ENCODE results near the gene MKS1.

Gene MKS1

DNA sequence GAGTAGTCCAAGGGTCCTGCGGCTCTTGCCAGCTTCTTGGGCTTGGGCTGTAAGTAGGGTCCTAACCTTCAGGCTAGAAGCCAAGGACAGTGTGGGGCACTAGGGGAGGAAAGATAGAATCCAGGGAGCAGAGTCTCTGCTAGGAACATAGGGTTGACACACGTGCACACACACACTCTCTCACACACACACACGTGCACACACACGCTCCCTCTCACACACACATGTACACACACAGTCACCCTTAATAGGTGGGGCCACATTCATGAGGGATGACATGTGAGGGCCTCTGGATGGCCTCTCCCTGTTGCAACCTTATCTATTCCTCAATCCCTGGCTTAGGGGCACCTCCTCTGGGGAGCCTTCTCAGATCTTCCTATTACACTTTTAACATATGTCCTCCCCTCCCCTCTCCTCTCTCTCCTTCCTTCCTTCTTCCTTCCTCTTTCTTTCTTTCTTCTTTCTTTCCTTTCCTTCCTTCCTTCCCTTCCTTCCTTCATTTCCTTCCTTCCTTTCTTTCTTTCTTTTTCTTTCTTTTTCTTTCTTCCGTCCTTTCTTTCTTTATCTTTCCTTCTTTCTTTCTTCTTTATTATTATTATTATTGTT is 23.4 kb downstream of the MKS1 start:
- DNase-seq: no peak

DNA sequence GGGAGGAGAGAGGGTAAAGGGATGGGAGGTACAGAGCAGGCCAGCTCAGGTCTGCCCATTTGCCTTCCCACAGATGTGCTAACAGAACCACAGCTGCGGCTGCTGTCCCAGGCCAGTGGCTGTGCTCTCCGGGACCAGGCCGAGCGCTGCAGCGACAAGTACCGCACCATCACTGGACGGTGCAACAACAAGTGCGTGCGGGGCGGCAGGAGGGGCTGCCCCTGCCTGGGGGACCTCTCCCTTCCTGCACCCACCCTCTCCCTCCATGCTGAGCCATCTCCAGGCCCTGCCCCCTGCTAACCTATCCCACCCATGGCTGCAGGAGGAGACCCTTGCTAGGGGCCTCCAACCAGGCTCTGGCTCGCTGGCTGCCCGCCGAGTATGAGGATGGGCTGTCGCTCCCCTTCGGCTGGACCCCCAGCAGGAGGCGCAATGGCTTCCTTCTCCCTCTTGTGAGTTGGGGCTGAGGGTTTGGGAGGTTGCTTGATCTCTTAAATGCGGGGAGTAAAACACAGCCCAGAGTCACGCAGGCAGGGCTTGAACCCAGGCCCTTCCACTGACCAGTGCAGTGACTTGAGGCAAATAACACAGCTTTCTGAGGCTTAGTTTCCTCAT is 25.3 kb downstream of the MKS1 start:
- no peak for DNase-seq

DNA sequence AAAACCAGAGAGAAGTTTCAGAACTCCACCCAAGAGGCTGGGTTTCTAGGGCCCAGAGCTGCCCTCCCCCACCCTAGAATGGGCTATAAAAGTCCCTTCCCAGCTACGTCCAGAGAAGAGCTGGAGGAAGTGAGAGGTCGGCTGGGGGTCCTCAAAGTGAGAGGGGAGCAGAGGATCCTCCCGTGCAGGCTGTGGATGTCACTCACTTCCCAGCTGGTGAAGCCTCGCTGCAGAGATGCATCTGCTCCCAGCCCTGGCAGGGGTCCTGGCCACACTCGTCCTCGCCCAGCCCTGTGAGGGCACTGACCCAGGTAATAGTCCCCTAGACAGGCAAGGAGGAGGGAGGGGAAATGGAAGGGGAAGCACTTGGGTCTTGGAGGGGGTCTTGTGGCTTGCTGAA is 26.4 kb downstream of the MKS1 start, which contains the start of gene EPX:
TSS of gene EPX (plus strand) at position 115 of the 400 bp plus-strand sequence. CDS start at position 236, 121 bp downstream.
- DNase-seq: no peak

DNA sequence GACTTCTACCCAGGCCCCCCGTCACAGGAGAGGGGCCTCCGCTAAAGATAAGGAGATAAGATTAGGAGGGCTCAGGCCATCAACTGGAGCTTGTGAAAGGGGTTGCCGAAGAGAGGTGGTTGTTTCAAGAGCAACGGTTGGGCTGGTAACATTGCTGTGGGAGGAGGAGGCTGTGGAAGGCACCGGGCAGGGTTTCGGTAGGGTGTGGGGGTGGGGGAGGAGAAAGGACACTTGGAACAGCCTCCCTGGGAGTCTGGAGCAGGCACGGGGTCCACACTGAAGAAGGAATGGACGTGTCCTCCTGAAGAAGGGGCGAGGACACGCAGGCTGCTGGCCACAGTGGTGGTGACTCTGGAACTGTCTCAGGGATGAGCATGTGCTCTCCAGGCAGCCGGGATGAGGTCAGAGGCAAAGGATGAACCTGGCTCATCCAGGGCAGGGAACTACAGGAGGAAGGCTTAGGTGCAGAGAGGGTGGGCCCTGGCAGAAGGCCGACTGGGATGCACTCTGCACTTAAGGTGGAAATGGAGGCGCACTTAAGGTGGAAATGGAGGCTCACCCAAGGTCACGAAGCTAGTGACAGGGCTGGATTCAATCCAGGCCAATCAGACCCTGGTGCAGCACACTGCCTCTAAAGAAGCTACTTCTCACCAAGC is 27.7 kb downstream of the MKS1 start:
- DNase-seq: no peak

DNA sequence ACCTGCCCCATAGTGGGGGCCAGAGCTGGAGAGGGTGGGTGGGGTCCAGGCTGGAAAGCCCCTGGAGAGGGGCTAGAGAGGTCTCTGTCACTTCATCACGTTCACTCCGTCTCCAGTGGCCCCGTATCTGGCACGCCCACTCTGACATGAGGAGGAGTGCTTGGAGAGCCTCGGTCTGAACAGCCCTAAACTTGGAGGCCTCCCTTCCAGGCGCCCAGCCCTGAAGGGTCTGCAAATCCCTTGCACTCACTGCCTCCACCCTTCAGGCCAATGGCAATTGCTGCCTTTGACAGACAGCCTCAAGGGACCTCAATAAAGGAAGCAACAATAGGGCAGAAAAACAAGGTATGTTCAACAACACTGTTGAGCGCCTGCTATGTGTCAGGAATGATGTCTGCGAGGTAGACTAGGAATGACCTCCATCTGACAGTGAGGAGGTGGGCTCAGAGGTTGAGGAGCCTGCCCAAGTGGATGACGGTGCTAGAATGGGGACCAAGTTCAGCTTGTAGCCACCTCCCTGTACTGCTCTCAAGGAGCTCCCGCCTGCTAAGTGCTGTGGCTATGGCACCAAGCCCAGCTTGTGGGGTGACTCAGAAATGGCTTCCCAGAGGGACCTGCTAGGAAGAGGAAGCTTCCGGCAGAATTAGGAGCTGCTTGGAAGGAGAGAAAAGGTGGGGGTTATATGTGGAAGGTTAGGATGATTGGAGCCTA is 29.5 kb downstream of the MKS1 start:
- no peak for DNase-seq

DNA sequence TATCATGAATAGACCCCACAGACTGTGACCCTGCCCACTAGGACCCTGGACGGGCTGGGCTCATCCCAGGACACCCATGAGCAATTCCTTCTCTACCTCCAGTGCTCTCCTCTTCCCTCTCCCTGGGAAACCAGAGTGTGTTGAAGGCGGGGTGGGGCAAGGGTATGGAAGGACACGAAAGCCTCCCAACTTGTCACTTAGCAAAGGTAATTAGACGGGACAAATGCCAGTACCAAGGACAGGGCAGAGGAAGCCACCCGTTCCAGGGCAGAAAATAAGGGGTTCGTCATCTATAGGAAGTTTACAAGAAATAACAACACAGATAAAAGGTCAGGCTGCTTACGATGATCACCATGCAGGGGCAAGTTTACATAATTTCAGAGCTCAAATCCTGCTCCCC is 31.4 kb downstream of the MKS1 start:
- no peak for DNase-seq

DNA sequence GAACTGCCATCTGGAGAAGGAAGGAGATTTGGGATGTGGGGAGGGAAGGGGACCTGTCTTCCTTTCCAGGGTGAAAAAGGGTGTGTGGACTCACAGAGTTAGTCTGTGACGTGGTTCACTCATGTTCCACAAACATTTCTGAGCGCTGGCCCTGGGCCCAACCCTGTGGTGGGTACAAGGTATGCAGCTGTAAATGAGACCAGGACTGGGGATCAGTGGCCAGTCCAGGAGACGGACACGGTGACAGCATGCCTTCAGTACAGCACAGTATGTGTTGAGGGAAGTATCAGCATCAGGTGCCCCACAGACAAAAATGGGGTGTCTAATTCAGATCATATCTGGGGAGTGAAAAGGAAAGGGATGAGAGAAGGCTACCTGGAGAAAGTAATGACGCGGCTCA is 32.0 kb downstream of the MKS1 start:
- no peak for DNase-seq

DNA sequence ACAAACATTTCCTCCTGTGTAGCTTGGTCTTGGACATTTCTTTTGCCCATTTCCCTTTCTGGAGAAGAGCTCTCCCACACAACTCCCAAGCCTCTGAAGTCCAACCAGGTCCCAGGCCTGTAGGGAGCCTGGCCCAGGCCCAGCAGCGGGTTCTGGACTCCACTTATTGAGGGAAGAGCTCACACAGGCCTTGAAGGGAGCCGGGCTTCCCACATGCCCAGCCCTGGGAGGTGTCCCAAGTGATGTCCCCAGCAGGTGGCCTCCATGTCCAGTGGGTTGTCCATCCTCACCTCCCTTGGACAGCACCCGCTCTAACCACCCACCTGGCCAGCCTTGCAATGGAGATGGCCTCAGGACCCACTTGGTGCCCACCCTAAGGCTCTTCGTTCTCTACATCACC is 32.5 kb downstream of the MKS1 start:
- no peak for DNase-seq

DNA sequence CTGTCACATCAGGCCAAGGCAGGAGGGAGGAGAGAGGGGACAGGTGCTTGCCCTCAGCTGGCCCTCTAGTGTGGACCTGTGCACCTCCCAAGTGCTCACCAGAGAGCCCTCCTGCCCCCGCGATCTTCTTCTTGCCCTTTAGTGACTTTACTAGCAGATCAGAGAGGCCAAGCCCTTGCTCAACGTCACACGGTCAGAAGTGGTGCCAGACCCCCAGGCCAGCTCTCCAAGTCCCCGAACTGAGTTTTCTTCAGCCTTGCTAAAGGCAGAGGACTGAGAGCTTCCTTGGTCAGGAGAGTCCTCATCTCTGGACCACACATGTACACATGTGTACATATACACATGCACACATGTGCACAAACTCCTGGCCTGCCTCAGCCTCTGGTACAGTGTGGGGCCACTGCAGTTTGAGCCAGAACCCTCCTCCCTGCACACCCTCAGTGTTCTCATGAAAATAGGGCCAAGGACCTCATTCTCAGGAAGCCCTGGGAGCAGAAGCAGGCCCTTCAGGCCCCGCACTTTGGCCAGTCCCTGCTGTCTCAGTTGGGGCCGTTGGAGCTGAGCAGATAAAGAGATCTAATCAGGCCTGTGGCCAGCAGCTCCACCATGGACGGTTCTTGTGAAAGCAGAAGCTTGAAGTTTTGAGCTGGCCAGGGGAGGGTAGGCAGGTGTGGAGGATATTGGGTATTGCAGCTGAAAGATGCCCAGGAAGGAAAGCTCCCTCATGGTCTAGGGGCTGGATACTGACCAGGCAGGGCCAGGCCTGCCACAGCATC is 33.9 kb downstream of the MKS1 start:
- no peak for DNase-seq

DNA sequence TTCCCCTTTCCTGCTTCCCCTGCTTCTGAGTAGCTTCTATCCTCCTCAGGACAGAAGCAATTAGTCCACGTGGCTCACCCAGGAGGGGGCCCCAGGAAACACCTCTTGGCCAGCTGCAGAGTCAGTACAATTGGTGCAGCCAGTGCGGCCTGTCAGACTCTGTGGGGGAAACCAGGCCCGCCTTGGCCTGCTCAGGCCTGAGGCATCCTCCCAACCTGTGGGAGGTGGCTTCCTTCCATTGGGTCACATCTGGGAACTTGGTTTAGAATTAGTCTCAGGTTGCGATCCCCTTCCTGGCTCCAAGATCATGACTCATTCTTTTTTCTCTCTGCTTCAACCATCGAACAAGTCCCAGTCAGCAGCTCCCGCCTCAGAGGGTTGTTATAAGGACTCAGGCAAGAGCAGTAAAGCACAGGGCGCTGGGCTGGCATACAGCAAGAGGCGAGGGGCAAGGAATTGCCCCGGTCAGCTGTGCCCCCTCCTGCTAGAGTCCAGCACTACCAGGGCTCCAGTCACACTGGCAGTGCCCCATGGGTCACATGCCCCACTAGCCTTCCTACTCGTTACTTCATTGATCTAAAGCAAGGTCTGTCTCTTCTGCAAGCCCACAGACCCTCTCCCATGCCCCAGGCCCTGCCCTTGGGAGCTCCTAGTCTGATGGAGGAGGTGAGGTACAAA is 34.6 kb downstream of the MKS1 start:
- DNase-seq: no peak

DNA sequence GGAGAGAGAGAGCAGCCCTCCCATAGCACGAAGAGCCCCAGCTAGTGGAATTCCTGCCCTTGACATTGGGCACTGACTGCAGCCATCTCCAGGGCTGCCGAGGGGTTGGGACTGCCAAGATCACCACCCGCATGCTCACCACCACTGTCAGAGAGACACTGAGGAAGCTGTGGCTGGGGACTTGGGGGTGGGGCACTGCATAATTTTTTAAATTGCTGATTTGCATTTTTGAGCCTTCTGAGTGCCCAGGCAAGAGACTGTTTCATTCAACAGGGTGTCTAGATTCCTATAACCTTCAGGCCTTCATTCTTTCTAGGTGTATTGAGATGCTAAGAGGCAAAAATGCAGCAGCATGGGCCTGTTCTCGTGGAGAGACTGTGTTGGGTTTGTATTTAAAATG is 35.5 kb downstream of the MKS1 start:
- DNase-seq: no peak

DNA sequence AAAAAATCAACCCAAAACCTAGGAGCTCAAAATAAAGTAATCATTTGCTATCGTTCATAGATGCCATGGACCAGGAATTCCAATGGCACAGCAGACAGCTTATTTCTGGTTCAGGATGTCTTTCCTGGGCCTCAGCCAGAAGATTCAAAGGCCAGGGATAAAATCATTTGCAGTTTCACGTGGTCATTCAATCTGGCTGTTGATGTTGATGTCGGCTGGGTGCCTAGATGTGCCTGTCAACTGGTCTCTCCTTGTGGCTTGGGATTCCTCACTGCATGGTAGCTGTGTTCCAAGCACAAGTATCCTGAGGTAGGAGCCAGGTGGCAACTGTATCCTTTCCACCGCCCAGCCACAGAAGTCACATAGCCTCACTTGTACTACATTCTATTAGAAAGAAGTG is 37.3 kb downstream of the MKS1 start:
- DNase-seq: no peak

DNA sequence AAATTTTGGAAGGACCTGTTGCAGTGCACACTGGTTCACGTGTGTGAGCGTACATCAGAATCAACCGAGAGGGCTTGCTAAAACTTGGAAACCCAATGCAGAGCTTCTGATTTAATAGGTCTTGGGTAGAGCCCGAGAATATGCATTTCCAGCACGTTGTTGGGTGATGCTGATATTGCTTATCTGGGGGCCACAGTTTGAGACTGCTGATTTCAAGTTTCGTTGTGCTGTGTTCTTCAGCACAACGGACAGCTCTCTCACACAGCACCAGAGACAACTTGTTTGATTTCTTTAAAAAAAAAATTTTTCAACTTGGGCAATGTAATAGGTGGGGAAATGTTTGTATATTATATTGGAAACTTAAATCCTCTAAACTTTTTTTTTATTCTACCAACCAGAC is 42.9 kb downstream of the MKS1 start:
- DNase-seq: no peak

DNA sequence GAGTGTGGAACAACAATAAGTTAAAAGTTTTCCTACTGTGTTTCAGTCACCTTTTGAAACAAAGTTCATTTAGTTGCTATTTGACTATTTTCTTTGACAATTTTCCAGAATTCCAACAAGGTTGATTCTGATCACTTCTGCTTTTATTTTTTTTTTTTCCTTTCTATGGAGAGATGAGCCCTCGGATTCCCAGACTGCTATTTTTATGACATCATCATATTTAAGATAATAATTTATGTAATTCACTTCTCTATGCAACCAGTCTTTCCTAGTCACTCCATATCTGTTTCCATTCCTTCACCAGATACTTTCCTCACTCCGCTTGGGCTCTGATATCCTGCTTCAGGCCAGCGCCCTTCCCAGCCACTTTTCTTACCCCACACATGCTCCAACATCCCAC is 44.2 kb downstream of the MKS1 start:
- no peak for DNase-seq

DNA sequence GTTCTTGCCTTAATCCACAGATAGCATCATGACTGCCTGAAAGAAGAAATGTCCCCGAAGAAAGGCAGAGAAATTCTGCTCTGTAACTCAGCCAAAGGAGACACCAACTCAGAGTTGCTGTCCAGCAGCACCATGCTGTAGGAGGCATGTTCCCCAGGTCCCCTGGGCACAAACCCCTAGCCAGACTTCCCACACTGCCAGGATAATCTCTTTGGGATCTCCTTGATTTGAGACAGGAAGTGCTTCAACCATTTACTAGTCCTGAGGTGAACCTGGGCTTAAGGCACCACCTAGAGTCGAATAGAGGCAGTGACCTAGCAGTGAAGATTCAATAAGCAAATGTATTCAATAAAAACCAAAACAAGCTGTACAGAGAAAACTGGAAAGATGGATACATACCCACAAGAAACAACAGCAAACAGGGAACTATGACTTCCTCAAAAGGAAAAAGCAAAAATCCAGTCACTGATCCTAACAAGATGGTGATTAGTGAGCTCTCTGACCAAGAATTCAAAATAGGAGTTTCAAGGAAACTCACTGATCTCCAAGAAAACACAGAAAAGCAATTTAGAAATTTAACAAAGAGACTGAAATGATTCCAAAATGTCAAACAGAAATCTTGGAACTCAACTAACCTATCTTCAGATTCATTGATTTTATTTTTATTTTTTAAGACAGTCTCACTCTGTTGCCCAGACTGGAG is 46.5 kb downstream of the MKS1 start:
- DNase-seq: peak; percentile 44

DNA sequence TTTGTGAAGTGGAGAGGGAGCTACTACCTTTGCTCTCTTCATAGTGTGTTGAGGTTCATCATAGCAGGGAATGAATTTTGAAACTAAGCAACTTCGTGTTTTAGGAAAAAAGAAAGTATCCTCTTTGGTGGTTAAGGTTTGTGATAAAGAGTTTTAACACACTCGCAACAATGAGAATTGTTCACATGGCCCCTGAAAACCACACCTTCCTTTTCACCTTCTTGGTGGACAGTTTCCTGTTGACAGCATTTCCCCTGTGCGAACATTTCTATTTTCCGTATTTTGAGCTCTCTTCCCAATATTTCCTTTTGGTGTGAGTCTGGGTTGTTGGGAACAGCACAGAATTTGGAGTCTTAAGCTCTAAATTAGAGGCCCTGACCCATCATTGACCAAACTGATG is 48.4 kb downstream of the MKS1 start:
- DNase-seq: no peak

DNA sequence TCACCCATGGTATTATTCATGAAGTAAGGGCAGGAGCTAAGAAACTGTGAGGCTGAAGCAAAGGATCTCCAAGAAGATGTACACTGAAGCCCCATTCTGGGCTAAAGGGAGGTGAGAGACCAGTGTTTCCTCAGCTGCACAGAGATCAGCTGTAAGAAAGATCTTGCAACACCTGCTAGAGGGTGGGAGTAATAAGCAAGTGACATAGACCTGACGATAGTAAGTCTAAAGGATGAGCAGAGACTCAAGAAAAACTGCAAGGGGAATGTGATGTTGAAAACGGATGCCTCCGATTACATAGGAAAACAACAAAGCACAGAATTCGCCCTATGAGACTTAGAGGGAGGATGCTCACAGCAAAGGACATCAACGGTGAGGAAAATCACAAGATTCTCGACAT is 52.4 kb downstream of the MKS1 start, which contains the start of gene OR4D2:
TSS of gene OR4D2 (plus strand) at position 301 of the 400 bp plus-strand sequence. CDS start 2,674 bp downstream, outside the sequence.
- no peak for DNase-seq

DNA sequence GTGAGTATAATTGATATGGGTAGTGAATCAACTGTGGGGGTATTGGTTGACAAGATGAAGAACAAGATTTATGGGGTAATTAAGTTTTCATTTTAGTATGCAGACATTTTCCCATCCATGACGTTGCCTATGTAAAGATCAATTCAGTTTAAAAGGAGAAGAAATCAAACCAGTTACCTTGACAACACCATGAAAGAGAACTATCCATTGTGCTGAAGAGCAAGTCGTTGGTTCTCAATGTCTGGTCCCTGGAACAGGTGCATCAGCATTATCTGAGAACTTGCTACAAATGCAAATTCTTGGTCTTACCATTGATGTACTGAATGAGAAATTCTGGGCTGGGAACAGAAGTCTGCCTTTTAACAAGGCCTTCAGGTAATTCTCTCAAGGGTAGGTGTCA is 53.1 kb downstream of the MKS1 start:
- DNase-seq: no peak

DNA sequence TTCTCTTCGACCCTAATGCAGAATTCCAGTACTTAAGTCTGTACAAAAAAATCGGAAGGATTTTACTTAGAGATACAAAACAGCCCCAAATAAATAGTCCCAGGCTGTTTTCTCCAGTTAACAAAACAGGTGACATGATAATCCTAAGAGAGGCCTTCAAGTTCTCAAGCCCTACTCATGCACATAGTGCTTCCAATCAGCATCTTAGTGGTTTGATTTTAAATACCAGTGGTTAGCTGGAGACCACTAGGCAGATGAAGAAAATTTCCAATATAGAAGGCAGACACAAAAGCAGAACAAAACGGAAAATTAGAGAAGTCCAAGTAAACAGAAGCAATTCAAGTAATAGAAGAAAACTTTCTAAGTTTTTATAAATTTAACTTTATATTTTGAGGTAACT is 57.5 kb downstream of the MKS1 start:
- no peak for DNase-seq

DNA sequence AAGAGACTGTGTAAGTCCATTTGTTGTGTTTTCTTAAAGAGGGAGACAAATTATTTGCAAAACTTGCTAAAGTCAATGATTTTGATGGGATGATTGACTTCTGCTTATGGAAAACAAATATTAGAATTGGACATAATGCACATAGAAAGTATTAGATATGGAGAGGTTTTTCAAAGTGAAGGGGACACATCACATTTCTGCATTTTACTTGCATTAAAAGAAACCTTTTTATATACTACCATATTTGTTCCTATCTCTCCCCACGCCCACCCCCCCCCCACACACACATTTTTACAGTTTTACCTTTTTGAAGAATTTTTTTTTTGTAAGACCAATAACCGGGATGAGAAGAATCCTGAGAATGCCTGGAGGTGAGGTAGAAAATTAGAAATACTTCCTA is 60.9 kb downstream of the MKS1 start:
- DNase-seq: no peak

Data from activated effector memory CD4-positive, alpha-beta T cell treated with Interleukin-2 at 50 U/mL for 16 hours (primary cell).